Loucy (cell line): ENCODE data around the gene LEKR1.
"Not testable (repeated sequence)": the region's sequence is repeated elsewhere in the genome, so short reads cannot be mapped to it uniquely, and the experiment has no call there.

Experiments used
- H2AFZ ChIP-seq: fragments of 200-600 bp; sonication (generic); 2 replicates; pipeline ENCODE4 v1.6.0; 2016; ENCODE audit warnings: antibody characterized with exemption, mild to moderate bottlenecking, low read length, moderate library complexity
- H3F3A ChIP-seq: fragments of 200-600 bp; 2 replicates; pipeline ENCODE4 v1.6.0; 2016; ENCODE audit warnings: antibody characterized with exemption, low read depth, mild to moderate bottlenecking
- H3K27me3 ChIP-seq: fragments of 200-600 bp; sonication (generic); 2 replicates; pipeline ENCODE4 v1.6.1; 2014; ENCODE audit warnings: low read length, mild to moderate bottlenecking; ENCODE audit not compliant: insufficient read depth, poor library complexity, severe bottlenecking
- H3K36me3 ChIP-seq: fragments of 200-600 bp; sonication (generic); 2 replicates; pipeline ENCODE4 v1.6.1; 2016; ENCODE audit warnings: low read length; ENCODE audit not compliant: insufficient read depth
- H3K4me1 ChIP-seq: fragments of 200-600 bp; sonication (generic); 2 replicates; pipeline ENCODE4 v1.5.1; 2014; ENCODE audit warnings: low read length, mild to moderate bottlenecking; ENCODE audit not compliant: insufficient read depth, poor library complexity, severe bottlenecking
- H3K4me2 ChIP-seq: fragments of 200-600 bp; sonication (generic); 2 replicates; pipeline ENCODE4 v1.6.0; 2014; ENCODE audit warnings: antibody characterized with exemption, low read length, low read depth, mild to moderate bottlenecking; ENCODE audit not compliant: poor library complexity, severe bottlenecking
- H3K4me3 ChIP-seq: fragments of 200-600 bp; sonication (generic); 2 replicates; pipeline ENCODE4 v1.5.1; 2014; ENCODE audit warnings: low read length, mild to moderate bottlenecking, mixed read lengths; ENCODE audit not compliant: poor library complexity, severe bottlenecking
- H3K79me2 ChIP-seq: fragments of 200-600 bp; sonication (generic); 2 replicates; pipeline ENCODE4 v1.6.1; 2014; ENCODE audit warnings: low read length; ENCODE audit not compliant: insufficient read depth
- H3K9ac ChIP-seq: fragments of 200-600 bp; sonication (generic); 2 replicates; pipeline ENCODE4 v1.6.0; 2014; ENCODE audit warnings: mild to moderate bottlenecking, low read depth, low read length, moderate library complexity; ENCODE audit not compliant: poor library complexity, severe bottlenecking
- H3K9me2 ChIP-seq: fragments of 200-600 bp; sonication (generic); replicated peaks from 2 replicates; pipeline ENCODE4 v1.6.1; 2016; ENCODE audit warnings: low read depth, low read length, mixed read lengths
- H3K9me3 ChIP-seq: fragments of 200-600 bp; sonication (generic); 2 replicates; pipeline ENCODE4 v1.6.1; 2014; ENCODE audit warnings: mild to moderate bottlenecking, antibody characterized with exemption, low read length, low read depth; ENCODE audit not compliant: insufficient read depth
- H4K20me1 ChIP-seq: fragments of 200-600 bp; sonication (generic); 2 replicates; pipeline ENCODE4 v1.6.0; 2014; ENCODE audit warnings: antibody characterized with exemption, low read length, mild to moderate bottlenecking; ENCODE audit not compliant: insufficient read depth, poor library complexity, severe bottlenecking
- CTCF ChIP-seq: fragments of 200-600 bp; sonication (generic); conservative IDR thresholded peaks from 2 replicates; pipeline ENCODE4 v1.5.1; 2014; ENCODE audit warnings: mild to moderate bottlenecking, antibody characterized with exemption, low read length
- EZH2phosphoT487 ChIP-seq: fragments of 200-600 bp; IDR thresholded peaks from 2 replicates; pipeline ENCODE4 v1.6.1; 2018; ENCODE audit warnings: antibody characterized with exemption, mild to moderate bottlenecking, moderate library complexity, borderline replicate concordance

LEKR1 gene

GRCh38 chr3:156867920-156868319 is 41.8 kb downstream of the LEKR1 start:
- H3K9me2 ChIP-seq = no peaks in the 10 kb centered on the region

GRCh38 chr3:156873906-156874305 is 47.8 kb downstream of the LEKR1 start:
- Histone ChIP-seq H3K9ac (no peak overlapping the region), H3K79me2 (no peaks in the 10 kb centered on the region), H3K9me3 (peaks cover 19% of the 10 kb centered on the region; the same call in 1 of the 2 replicates), H3K4me2 (no peak overlapping the region), H4K20me1 (no peaks in the 10 kb centered on the region), H3K36me3 (no peaks in the 10 kb centered on the region), H3K4me1 (no peaks in the 10 kb centered on the region), H3K27me3 (no peaks in the 10 kb centered on the region), H3K4me3 (no peak overlapping the region), H3K9me2 (no peaks in the 10 kb centered on the region), H3F3A (no peaks in the 10 kb centered on the region), H2AFZ (no peak overlapping the region)
- TF ChIP-seq CTCF (no peak), EZH2phosphoT487 (no peak)

More at GRCh38 chr3:156867920-156868319, 41.8 kb downstream of the LEKR1 start:
- Histone ChIP-seq H4K20me1 (no peaks in the 10 kb centered on the region), H3K36me3 (no peaks in the 10 kb centered on the region), H3K4me2 (no peak overlapping the region), H3K4me1 (no peaks in the 10 kb centered on the region), H3K9me3 (peaks cover under 1% of the 10 kb centered on the region; the same call in 1 of the 2 replicates), H3K27me3 (no peaks in the 10 kb centered on the region), H3K9ac (no peak overlapping the region), H2AFZ (no peak overlapping the region), H3F3A (no peaks in the 10 kb centered on the region), H3K4me3 (no peak overlapping the region), H3K79me2 (no peaks in the 10 kb centered on the region)
- TF ChIP-seq EZH2phosphoT487 = no peak
- no peak for TF ChIP-seq CTCF

- not testable (repeated sequence) for H4K20me1 ChIP-seq, H3K79me2 ChIP-seq, H3K4me3 ChIP-seq, H3K9ac ChIP-seq, H3K9me2 ChIP-seq, H3K27me3 ChIP-seq, H3K36me3 ChIP-seq, H3F3A ChIP-seq, H3K4me1 ChIP-seq, H2AFZ ChIP-seq, H3K4me2 ChIP-seq
- peaks cover 15% of the 10 kb centered on the region; the same call in 1 of the 2 replicates for H3K9me3 ChIP-seq
These were observed 53.3 kb downstream of the LEKR1 start for GRCh38 chr3:156879491-156879890.

GRCh38 chr3:156885761-156886160 is 59.6 kb downstream of the LEKR1 start:
- TF ChIP-seq EZH2phosphoT487 = no peak
- no peak for TF ChIP-seq CTCF
- H3F3A ChIP-seq = no peaks in the 10 kb centered on the region
- H3K4me2 ChIP-seq = no peak overlapping the region

More at GRCh38 chr3:156885761-156886160, 59.6 kb downstream of the LEKR1 start:
- Histone ChIP-seq H3K9ac (no peak overlapping the region), H2AFZ (no peak overlapping the region), H3K9me2 (no peaks in the 10 kb centered on the region), H3K36me3 (no peaks in the 10 kb centered on the region), H3K9me3 (no peaks in the 10 kb centered on the region), H3K79me2 (no peaks in the 10 kb centered on the region), H3K27me3 (no peaks in the 10 kb centered on the region), H4K20me1 (no peaks in the 10 kb centered on the region), H3K4me1 (no peaks in the 10 kb centered on the region), H3K4me3 (no peak overlapping the region)
